GM23338 (cell line): Measurements from ENCODE around the gene NHLRC3. TPM values are rescaled to one million over a fixed set of nuclear protein-coding genes. Genes with fewer than 3 reads are reported as not detected.
A peak's percentile ranks its signal among the peaks of the same experiment; 100 is the strongest.

Source experiments
- ATAC-seq: fragments of 200-7000 bp; cut with Tn5 transposase; 3 replicates; pipeline ENCODE4 v1.9.1; 2020
- DNase-seq: peaks from one replicate; pipeline ENCODE4 v3.0.0-alpha.2; 2015; ENCODE audit warnings: low spot score
- H2AFZ ChIP-seq: fragments of 200-600 bp; sonication (generic); 2 replicates; pipeline ENCODE4 v1.8.0; 2016; ENCODE audit warnings: antibody characterized with exemption, mild to moderate bottlenecking, moderate library complexity
- H3F3A ChIP-seq: fragments of 200-600 bp; sonication (generic); replicated peaks from 2 replicates; pipeline ENCODE4 v1.8.0; 2017; ENCODE audit warnings: antibody characterized with exemption, mixed run types, low read depth
- H3K27ac ChIP-seq: fragments of 200-600 bp; sonication (generic); 2 replicates; pipeline ENCODE4 v1.6.1; 2016; ENCODE audit warnings: low read depth
- H3K27me3 ChIP-seq: fragments of 200-600 bp; sonication (generic); 2 replicates; pipeline ENCODE4 v1.8.0; 2016; ENCODE audit warnings: mild to moderate bottlenecking, mixed run types, moderate library complexity; ENCODE audit not compliant: insufficient read depth
- H3K36me3 ChIP-seq: fragments of 200-600 bp; sonication (generic); 2 replicates; pipeline ENCODE4 v1.8.0; 2016; ENCODE audit warnings: mild to moderate bottlenecking; ENCODE audit not compliant: insufficient read depth
- H3K4me1 ChIP-seq: fragments of 200-600 bp; sonication (generic); 2 replicates; pipeline ENCODE4 v1.8.0; 2016; ENCODE audit warnings: mild to moderate bottlenecking, moderate library complexity; ENCODE audit not compliant: insufficient read depth
- H3K4me2 ChIP-seq: fragments of 200-600 bp; sonication (generic); 2 replicates; pipeline ENCODE4 v1.7.1; 2017; ENCODE audit warnings: mixed run types
- H3K4me3 ChIP-seq: fragments of 200-600 bp; sonication (generic); 2 replicates; pipeline ENCODE4 v1.6.1; 2016; ENCODE audit warnings: mixed run types
- H3K79me2 ChIP-seq: fragments of 200-600 bp; sonication (generic); replicated peaks from 2 replicates; pipeline ENCODE4 v1.8.0; 2017; ENCODE audit warnings: mild to moderate bottlenecking; ENCODE audit not compliant: insufficient read depth
- H3K9me2 ChIP-seq: fragments of 200-600 bp; sonication (generic); 2 replicates; pipeline ENCODE4 v1.8.0; 2017; ENCODE audit not compliant: insufficient read depth
- H4K20me1 ChIP-seq: fragments of 200-600 bp; sonication (generic); replicated peaks from 2 replicates; pipeline ENCODE4 v1.8.0; 2017; ENCODE audit warnings: mild to moderate bottlenecking; ENCODE audit not compliant: insufficient read depth
- H3K27ac Mint-ChIP-seq: 2 replicates; pipeline ENCODE4 v1.8.0; 2020; ENCODE audit warnings: inconsistent platforms, mild to moderate bottlenecking, moderate library complexity, mixed read lengths
- H3K27me3 Mint-ChIP-seq: 3 replicates; pipeline ENCODE4 v1.8.0; 2022; ENCODE audit warnings: low read depth, mild to moderate bottlenecking, moderate library complexity, mixed read lengths, inconsistent platforms; ENCODE audit not compliant: insufficient read depth, poor library complexity
- H3K36me3 Mint-ChIP-seq: 3 replicates; pipeline ENCODE4 v1.8.0; 2021; ENCODE audit warnings: low read depth, mild to moderate bottlenecking, inconsistent platforms, moderate library complexity, mixed read lengths
- H3K4me1 Mint-ChIP-seq: 3 replicates; pipeline ENCODE4 v1.8.0; 2020; ENCODE audit warnings: mild to moderate bottlenecking, inconsistent platforms, mixed read lengths
- H3K4me3 Mint-ChIP-seq: 3 replicates; pipeline ENCODE4 v1.8.0; 2021; ENCODE audit warnings: moderate library complexity, mild to moderate bottlenecking, inconsistent platforms, mixed read lengths
- H3K9me3 Mint-ChIP-seq: 3 replicates; pipeline ENCODE4 v1.8.0; 2020; ENCODE audit warnings: moderate library complexity, mild to moderate bottlenecking, inconsistent platforms, mixed read lengths
- CREB1 ChIP-seq: fragments of 250-450 bp; sonication (Bioruptor Pico); IDR thresholded peaks from 2 replicates; pipeline ENCODE4 v1.5.0; 2020; ENCODE audit warnings: low read depth, mild to moderate bottlenecking, moderate library complexity
- EZH2 ChIP-seq: fragments of 200-600 bp; sonication (generic); IDR thresholded peaks from one replicate; pipeline ENCODE4 v1.8.0; 2017; ENCODE audit warnings: antibody characterized with exemption, mild to moderate bottlenecking, low read depth; ENCODE audit not compliant: unreplicated experiment
- EZH2phosphoT487 ChIP-seq: fragments of 200-600 bp; sonication (generic); IDR thresholded peaks from one replicate; pipeline ENCODE4 v1.8.1; 2018; ENCODE audit warnings: antibody characterized with exemption; ENCODE audit not compliant: unreplicated experiment
- JUNB ChIP-seq: IDR thresholded peaks from one replicate; pipeline ENCODE4 v1.6.1; 2016; ENCODE audit warnings: antibody characterized with exemption; ENCODE audit not compliant: unreplicated experiment
- NANOG ChIP-seq: IDR thresholded peaks from 2 replicates; pipeline ENCODE4 v1.6.1; 2016; ENCODE audit warnings: antibody characterized with exemption, borderline replicate concordance
- POLR2AphosphoS5 ChIP-seq: IDR thresholded peaks from 2 replicates; pipeline ENCODE4 v1.6.1; 2016; ENCODE audit warnings: antibody characterized with exemption, low read depth
- STAT1 ChIP-seq: IDR thresholded peaks from one replicate; pipeline ENCODE4 v1.6.1; 2016; ENCODE audit warnings: antibody characterized with exemption; ENCODE audit not compliant: unreplicated experiment
- ZNF114 ChIP-seq: fragments of 250-450 bp; sonication (Bioruptor Pico); IDR thresholded peaks from 2 replicates; pipeline ENCODE4 v1.5.0; 2020; ENCODE audit warnings: mild to moderate bottlenecking, moderate library complexity
- ZNF331 ChIP-seq: fragments of 250-450 bp; sonication (Bioruptor Pico); IDR thresholded peaks from 2 replicates; pipeline ENCODE4 v1.5.0; 2020; ENCODE audit warnings: low read depth, mild to moderate bottlenecking, moderate library complexity
- polyA plus RNA-seq: library from polyadenylated mRNA; unstranded; fragments of >200 nt; fragmentation: Nextera tagmentation; extraction: Ambion mirVana; gene quantifications from 2 replicates; pipeline ENCODE4 v1.2.1, GENCODE V29; 2016
- total RNA-seq: library from RNA; depleted of rRNA; stranded (reverse); fragments of >200 nt; shearing (Covaris generic); gene quantifications from 2 replicates; pipeline ENCODE4 v1.2.3, GENCODE V29; 2014
- TF ChIP-seq, protein P1 (sequence below): IDR thresholded peaks from one replicate; pipeline ENCODE4 v1.6.1; 2018; ENCODE audit warnings: antibody characterized with exemption; ENCODE audit not compliant: unreplicated experiment
- TF ChIP-seq, protein P2 (sequence below), 2 experiments: fragments of 200-600 bp in 1 of 2; sonication (generic) in 1 of 2; conservative IDR thresholded peaks; 2 replicates each; pipeline versions ENCODE4 v1.5.1 to v1.6.1; 2016 to 2017; ENCODE audit warnings: antibody characterized with exemption in 2 of 2, low read depth in 2 of 2, mild to moderate bottlenecking in 2 of 2, moderate library complexity in 1 of 2
- TF ChIP-seq, protein P3 (sequence below): IDR thresholded peaks from 2 replicates; pipeline ENCODE4 v1.6.1; 2016; ENCODE audit warnings: antibody characterized with exemption
- TF ChIP-seq, protein P4 (sequence below): fragments of 250-450 bp; sonication (Bioruptor Pico); IDR thresholded peaks from 2 replicates; pipeline ENCODE4 v1.5.0; 2020; ENCODE audit warnings: mild to moderate bottlenecking, moderate library complexity

Gene NHLRC3
- total and polyA plus RNA-seq, 2 experiments from 2014 or later = 11.8 to 15.6 TPM

DNA sequence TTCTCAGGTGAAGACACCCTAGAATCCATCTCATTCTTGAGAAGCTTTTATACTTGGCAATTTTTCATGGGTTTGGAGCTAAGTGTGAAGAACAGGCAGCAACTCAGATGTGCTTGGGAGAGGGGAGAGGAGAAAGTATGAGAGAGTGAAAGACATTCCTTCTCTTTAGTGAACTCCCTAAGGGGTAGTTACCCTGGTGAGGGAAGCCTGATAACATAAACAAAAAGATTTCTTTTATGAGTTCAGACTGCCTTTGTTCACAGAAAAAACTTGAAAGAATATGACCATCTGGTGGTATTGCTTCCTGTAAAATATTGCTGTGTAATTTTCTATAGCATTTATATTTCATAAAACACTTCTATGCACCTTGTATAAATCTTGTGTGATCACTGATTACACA, 47.6 kb upstream of the NHLRC3 start, which contains the start of gene STOML3 (continued):
- TF ChIP-seq, protein P1, sequence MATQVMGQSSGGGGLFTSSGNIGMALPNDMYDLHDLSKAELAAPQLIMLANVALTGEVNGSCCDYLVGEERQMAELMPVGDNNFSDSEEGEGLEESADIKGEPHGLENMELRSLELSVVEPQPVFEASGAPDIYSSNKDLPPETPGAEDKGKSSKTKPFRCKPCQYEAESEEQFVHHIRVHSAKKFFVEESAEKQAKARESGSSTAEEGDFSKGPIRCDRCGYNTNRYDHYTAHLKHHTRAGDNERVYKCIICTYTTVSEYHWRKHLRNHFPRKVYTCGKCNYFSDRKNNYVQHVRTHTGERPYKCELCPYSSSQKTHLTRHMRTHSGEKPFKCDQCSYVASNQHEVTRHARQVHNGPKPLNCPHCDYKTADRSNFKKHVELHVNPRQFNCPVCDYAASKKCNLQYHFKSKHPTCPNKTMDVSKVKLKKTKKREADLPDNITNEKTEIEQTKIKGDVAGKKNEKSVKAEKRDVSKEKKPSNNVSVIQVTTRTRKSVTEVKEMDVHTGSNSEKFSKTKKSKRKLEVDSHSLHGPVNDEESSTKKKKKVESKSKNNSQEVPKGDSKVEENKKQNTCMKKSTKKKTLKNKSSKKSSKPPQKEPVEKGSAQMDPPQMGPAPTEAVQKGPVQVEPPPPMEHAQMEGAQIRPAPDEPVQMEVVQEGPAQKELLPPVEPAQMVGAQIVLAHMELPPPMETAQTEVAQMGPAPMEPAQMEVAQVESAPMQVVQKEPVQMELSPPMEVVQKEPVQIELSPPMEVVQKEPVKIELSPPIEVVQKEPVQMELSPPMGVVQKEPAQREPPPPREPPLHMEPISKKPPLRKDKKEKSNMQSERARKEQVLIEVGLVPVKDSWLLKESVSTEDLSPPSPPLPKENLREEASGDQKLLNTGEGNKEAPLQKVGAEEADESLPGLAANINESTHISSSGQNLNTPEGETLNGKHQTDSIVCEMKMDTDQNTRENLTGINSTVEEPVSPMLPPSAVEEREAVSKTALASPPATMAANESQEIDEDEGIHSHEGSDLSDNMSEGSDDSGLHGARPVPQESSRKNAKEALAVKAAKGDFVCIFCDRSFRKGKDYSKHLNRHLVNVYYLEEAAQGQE = no peak
- TF ChIP-seq, protein P2, sequence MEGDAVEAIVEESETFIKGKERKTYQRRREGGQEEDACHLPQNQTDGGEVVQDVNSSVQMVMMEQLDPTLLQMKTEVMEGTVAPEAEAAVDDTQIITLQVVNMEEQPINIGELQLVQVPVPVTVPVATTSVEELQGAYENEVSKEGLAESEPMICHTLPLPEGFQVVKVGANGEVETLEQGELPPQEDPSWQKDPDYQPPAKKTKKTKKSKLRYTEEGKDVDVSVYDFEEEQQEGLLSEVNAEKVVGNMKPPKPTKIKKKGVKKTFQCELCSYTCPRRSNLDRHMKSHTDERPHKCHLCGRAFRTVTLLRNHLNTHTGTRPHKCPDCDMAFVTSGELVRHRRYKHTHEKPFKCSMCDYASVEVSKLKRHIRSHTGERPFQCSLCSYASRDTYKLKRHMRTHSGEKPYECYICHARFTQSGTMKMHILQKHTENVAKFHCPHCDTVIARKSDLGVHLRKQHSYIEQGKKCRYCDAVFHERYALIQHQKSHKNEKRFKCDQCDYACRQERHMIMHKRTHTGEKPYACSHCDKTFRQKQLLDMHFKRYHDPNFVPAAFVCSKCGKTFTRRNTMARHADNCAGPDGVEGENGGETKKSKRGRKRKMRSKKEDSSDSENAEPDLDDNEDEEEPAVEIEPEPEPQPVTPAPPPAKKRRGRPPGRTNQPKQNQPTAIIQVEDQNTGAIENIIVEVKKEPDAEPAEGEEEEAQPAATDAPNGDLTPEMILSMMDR (conservative IDR thresholded peaks at IDR 0.05; ENCODE audit: low read depth in 2 of 2) = no peak
- TF ChIP-seq CREB1 (CRISPR knock-in tag) (no peak), NANOG (no peak), EZH2 (no peak), ZNF114 (CRISPR knock-in tag) (no peak), STAT1 (no peak), EZH2phosphoT487 (no peak), JUNB (no peak), ZNF331 (CRISPR knock-in tag) (no peak), POLR2AphosphoS5 (no peak)
- TF ChIP-seq, protein P3, sequence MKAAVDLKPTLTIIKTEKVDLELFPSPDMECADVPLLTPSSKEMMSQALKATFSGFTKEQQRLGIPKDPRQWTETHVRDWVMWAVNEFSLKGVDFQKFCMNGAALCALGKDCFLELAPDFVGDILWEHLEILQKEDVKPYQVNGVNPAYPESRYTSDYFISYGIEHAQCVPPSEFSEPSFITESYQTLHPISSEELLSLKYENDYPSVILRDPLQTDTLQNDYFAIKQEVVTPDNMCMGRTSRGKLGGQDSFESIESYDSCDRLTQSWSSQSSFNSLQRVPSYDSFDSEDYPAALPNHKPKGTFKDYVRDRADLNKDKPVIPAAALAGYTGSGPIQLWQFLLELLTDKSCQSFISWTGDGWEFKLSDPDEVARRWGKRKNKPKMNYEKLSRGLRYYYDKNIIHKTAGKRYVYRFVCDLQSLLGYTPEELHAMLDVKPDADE = no peak

DNA sequence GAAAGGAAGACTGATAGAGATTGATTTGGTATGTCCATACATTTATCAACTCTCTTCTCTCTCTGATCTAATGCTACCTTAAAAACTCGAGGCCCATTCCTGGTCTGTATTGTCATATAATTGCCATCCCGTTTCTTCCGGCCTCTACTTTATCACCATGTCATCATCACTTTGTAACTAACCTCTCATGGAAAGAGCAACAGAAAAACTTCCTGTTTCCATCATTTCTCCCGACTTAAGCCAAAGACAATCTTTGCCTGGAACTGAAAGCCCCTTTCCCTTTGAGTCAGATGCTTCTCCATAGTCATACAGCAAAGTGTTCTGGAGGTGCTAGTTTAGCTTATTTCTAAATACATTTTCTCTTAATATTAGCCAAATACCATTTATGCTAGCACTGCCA, 44.9 kb upstream of the NHLRC3 start:
- H3K36me3 ChIP-seq = no peaks in the 10 kb centered on the region
- no peaks in the 10 kb centered on the region for H3K27me3 Mint-ChIP-seq
- no peak overlapping the region for H3K4me3 Mint-ChIP-seq
- H3K27ac Mint-ChIP-seq = no peak overlapping the region
- ATAC-seq (no peak), DNase-seq (no peak)
- H3K4me1 ChIP-seq = no peaks in the 10 kb centered on the region
- peaks cover 4% of the 10 kb centered on the region for H3K4me1 Mint-ChIP-seq
- no peak overlapping the region for H3K27ac ChIP-seq
- no peaks in the 10 kb centered on the region for H3K9me2 ChIP-seq
- no peak overlapping the region for H3K4me2 ChIP-seq
- no peaks in the 10 kb centered on the region for H3K79me2 ChIP-seq
- H3F3A ChIP-seq = no peaks in the 10 kb centered on the region
- H3K36me3 Mint-ChIP-seq = no peaks in the 10 kb centered on the region
- no peak overlapping the region for H3K4me3 ChIP-seq
- no peaks in the 10 kb centered on the region for H3K27me3 ChIP-seq
- H4K20me1 ChIP-seq = no peaks in the 10 kb centered on the region
- peak overlapping the region; percentile 67; the same call in 1 of the 2 replicates for H2AFZ ChIP-seq
- H3K9me3 Mint-ChIP-seq = no peaks in the 10 kb centered on the region
- TF ChIP-seq EZH2phosphoT487 (no peak), ZNF331 (CRISPR knock-in tag) (no peak), ZNF114 (CRISPR knock-in tag) (no peak)
- TF ChIP-seq, protein P4, sequence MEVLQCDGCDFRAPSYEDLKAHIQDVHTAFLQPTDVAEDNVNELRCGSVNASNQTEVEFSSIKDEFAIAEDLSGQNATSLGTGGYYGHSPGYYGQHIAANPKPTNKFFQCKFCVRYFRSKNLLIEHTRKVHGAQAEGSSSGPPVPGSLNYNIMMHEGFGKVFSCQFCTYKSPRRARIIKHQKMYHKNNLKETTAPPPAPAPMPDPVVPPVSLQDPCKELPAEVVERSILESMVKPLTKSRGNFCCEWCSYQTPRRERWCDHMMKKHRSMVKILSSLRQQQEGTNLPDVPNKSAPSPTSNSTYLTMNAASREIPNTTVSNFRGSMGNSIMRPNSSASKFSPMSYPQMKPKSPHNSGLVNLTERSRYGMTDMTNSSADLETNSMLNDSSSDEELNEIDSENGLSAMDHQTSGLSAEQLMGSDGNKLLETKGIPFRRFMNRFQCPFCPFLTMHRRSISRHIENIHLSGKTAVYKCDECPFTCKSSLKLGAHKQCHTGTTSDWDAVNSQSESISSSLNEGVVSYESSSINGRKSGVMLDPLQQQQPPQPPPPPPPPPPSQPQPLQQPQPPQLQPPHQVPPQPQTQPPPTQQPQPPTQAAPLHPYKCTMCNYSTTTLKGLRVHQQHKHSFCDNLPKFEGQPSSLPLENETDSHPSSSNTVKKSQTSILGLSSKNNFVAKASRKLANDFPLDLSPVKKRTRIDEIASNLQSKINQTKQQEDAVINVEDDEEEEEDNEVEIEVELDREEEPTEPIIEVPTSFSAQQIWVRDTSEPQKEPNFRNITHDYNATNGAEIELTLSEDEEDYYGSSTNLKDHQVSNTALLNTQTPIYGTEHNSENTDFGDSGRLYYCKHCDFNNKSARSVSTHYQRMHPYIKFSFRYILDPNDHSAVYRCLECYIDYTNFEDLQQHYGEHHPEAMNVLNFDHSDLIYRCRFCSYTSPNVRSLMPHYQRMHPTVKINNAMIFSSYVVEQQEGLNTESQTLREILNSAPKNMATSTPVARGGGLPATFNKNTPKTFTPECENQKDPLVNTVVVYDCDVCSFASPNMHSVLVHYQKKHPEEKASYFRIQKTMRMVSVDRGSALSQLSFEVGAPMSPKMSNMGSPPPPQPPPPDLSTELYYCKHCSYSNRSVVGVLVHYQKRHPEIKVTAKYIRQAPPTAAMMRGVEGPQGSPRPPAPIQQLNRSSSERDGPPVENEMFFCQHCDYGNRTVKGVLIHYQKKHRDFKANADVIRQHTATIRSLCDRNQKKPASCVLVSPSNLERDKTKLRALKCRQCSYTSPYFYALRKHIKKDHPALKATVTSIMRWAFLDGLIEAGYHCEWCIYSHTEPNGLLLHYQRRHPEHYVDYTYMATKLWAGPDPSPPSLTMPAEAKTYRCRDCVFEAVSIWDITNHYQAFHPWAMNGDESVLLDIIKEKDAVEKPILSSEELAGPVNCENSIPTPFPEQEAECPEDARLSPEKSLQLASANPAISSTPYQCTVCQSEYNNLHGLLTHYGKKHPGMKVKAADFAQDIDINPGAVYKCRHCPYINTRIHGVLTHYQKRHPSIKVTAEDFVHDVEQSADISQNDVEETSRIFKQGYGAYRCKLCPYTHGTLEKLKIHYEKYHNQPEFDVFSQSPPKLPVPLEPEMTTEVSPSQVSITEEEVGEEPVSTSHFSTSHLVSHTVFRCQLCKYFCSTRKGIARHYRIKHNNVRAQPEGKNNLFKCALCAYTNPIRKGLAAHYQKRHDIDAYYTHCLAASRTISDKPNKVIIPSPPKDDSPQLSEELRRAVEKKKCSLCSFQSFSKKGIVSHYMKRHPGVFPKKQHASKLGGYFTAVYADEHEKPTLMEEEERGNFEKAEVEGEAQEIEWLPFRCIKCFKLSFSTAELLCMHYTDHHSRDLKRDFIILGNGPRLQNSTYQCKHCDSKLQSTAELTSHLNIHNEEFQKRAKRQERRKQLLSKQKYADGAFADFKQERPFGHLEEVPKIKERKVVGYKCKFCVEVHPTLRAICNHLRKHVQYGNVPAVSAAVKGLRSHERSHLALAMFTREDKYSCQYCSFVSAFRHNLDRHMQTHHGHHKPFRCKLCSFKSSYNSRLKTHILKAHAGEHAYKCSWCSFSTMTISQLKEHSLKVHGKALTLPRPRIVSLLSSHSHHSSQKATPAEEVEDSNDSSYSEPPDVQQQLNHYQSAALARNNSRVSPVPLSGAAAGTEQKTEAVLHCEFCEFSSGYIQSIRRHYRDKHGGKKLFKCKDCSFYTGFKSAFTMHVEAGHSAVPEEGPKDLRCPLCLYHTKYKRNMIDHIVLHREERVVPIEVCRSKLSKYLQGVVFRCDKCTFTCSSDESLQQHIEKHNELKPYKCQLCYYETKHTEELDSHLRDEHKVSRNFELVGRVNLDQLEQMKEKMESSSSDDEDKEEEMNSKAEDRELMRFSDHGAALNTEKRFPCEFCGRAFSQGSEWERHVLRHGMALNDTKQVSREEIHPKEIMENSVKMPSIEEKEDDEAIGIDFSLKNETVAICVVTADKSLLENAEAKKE = no peak
